ENCODE results near the gene NCOR1. TPM values are rescaled to one million over a fixed set of nuclear protein-coding genes. Genes with fewer than 3 reads are reported as not detected.
"Not testable (repeated sequence)": the region's sequence is repeated elsewhere in the genome, so short reads cannot be mapped to it uniquely, and the experiment has no call there.

NCOR1 gene
- total RNA-seq, 1 experiment from 2014 or later, result 127 TPM

GRCh38 chr17:16117149-16117548 is 98.2 kb downstream of the NCOR1 start:
- DNase-seq, result no peak
- no peaks in the 10 kb centered on the region for H4K20me1 ChIP-seq (ENCODE audit: low read length)
- no peak overlapping the region for H2AFZ ChIP-seq (ENCODE audit: low read length)
- peaks cover 80% of the 10 kb centered on the region for H3K36me3 ChIP-seq (ENCODE audit: low read depth, low read length)
- H3K79me2 ChIP-seq (ENCODE audit: low read length), result no peaks in the 10 kb centered on the region
- H3K9me2 ChIP-seq (replicated peaks; ENCODE audit: low read length), result no peaks in the 10 kb centered on the region
- H3K27ac ChIP-seq (ENCODE audit: low read length), result no peak overlapping the region
- no peak overlapping the region for H3K4me2 ChIP-seq (ENCODE audit: low read length)
- TF ChIP-seq, protein P1, sequence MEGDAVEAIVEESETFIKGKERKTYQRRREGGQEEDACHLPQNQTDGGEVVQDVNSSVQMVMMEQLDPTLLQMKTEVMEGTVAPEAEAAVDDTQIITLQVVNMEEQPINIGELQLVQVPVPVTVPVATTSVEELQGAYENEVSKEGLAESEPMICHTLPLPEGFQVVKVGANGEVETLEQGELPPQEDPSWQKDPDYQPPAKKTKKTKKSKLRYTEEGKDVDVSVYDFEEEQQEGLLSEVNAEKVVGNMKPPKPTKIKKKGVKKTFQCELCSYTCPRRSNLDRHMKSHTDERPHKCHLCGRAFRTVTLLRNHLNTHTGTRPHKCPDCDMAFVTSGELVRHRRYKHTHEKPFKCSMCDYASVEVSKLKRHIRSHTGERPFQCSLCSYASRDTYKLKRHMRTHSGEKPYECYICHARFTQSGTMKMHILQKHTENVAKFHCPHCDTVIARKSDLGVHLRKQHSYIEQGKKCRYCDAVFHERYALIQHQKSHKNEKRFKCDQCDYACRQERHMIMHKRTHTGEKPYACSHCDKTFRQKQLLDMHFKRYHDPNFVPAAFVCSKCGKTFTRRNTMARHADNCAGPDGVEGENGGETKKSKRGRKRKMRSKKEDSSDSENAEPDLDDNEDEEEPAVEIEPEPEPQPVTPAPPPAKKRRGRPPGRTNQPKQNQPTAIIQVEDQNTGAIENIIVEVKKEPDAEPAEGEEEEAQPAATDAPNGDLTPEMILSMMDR (conservative IDR thresholded peaks at IDR 0.05; ENCODE audit: low read depth, low read length), result no peak
- TF ChIP-seq EZH2phosphoT487 (IDR thresholded peaks at IDR 0.05; ENCODE audit: borderline replicate concordance, low read length), result no peak
- TF ChIP-seq EZH2 (IDR thresholded peaks at IDR 0.05; ENCODE audit: low read length, unreplicated experiment), result no peak
- intact Hi-C loops (cut with micrococcal nuclease), result no loop called here
- H3K9me3 ChIP-seq (ENCODE audit: low read length), result peaks cover 20% of the 10 kb centered on the region
- ATAC-seq, result no peak
- H3K4me1 ChIP-seq (ENCODE audit: insufficient read depth, low read length), result no peaks in the 10 kb centered on the region
- H3K27me3 ChIP-seq (ENCODE audit: low read length), result no peaks in the 10 kb centered on the region
- CTCF ChIA-PET, result no interaction called here
- POLR2A ChIA-PET (ENCODE audit: unreplicated experiment), result interaction anchor here (0.6 kb wide), 1 partner anchor 236 kb away, joined by 4 read pairs; the partner anchor contains the start of gene CENPV
- H3F3A ChIP-seq (ENCODE audit: low read length, unreplicated experiment), result no peaks in the 10 kb centered on the region
- no peak overlapping the region for H3K4me3 ChIP-seq (ENCODE audit: low read length)
- no TSS peak for BruUV-seq (replicated peaks)
- H3K9ac ChIP-seq (ENCODE audit: low read length), result no peak overlapping the region

GRCh38 chr17:16115077-16115698 is 100.1 kb downstream of the NCOR1 start:
- H3K4me2 ChIP-seq (ENCODE audit: low read length); BruUV-seq (replicated peaks); CTCF ChIA-PET; H3K4me1 ChIP-seq (ENCODE audit: insufficient read depth, low read length); H3K79me2 ChIP-seq (ENCODE audit: low read length); H3K27ac ChIP-seq (ENCODE audit: low read length); H3K9ac ChIP-seq (ENCODE audit: low read length); H3K9me2 ChIP-seq (replicated peaks; ENCODE audit: low read length); intact Hi-C loops (cut with micrococcal nuclease); H2AFZ ChIP-seq (ENCODE audit: low read length); H3K4me3 ChIP-seq (ENCODE audit: low read length); DNase-seq; POLR2A ChIA-PET (ENCODE audit: unreplicated experiment); ATAC-seq; H3F3A ChIP-seq (ENCODE audit: low read length, unreplicated experiment); H4K20me1 ChIP-seq (ENCODE audit: low read length); H3K27me3 ChIP-seq (ENCODE audit: low read length): not testable (repeated sequence)
- peaks cover 20% of the 10 kb centered on the region for H3K9me3 ChIP-seq (ENCODE audit: low read length)
- H3K36me3 ChIP-seq (ENCODE audit: low read depth, low read length), result peaks cover 66% of the 10 kb centered on the region

GRCh38 chr17:16108871-16109270 is 106.5 kb downstream of the NCOR1 start:
- Histone ChIP-seq H3K36me3 (ENCODE audit: low read depth, low read length) (peaks cover 22% of the 10 kb centered on the region), H3K4me2 (ENCODE audit: low read length) (no peak overlapping the region; the same call in 1 of the 2 replicates), H3K27me3 (ENCODE audit: low read length) (no peaks in the 10 kb centered on the region), H3K4me1 (ENCODE audit: insufficient read depth, low read length) (peaks cover 14% of the 10 kb centered on the region), H3F3A (ENCODE audit: low read length, unreplicated experiment) (peaks cover 8% of the 10 kb centered on the region), H3K27ac (ENCODE audit: low read length) (0 out of 2 replicates have a peak overlapping the region, but pooled peaks have one; percentile 18), H3K9me2 (replicated peaks; ENCODE audit: low read length) (no peaks in the 10 kb centered on the region), H3K4me3 (ENCODE audit: low read length) (no peak overlapping the region), H4K20me1 (ENCODE audit: low read length) (no peaks in the 10 kb centered on the region), H3K79me2 (ENCODE audit: low read length) (no peaks in the 10 kb centered on the region), H3K9me3 (ENCODE audit: low read length) (no peaks in the 10 kb centered on the region), H3K9ac (ENCODE audit: low read length) (no peak overlapping the region), H2AFZ (ENCODE audit: low read length) (no peak overlapping the region)
- no TSS peak for BruUV-seq (replicated peaks)
- ChIA-PET POLR2A (ENCODE audit: unreplicated experiment) (no interaction called here), CTCF (no interaction called here)
- TF ChIP-seq EZH2 (IDR thresholded peaks at IDR 0.05; ENCODE audit: low read length, unreplicated experiment) (no peak), EZH2phosphoT487 (IDR thresholded peaks at IDR 0.05; ENCODE audit: borderline replicate concordance, low read length) (no peak)
- TF ChIP-seq, protein P1 (conservative IDR thresholded peaks at IDR 0.05; ENCODE audit: low read depth, low read length), result no peak
- no peak for ATAC-seq
- intact Hi-C loops (cut with micrococcal nuclease), result loop anchor here (10.0 kb wide), 2 partner anchors 76 to 106 kb away; partner anchors contain the start of genes NCOR1 and PIGL
- no peak for DNase-seq

Measured in PC-3 (cell line).